SK-N-MC (cell line): ENCODE results near the gene GSE1.

ENCODE experiments used
- EZH2 ChIP-seq: fragments of 200-600 bp; sonication (generic); IDR thresholded peaks from one replicate; pipeline ENCODE4 v1.6.1; 2017; ENCODE audit warnings: antibody characterized with exemption
- POLR2AphosphoS5 ChIP-seq: IDR thresholded peaks from 2 replicates; pipeline ENCODE4 v1.6.1; 2012; ENCODE audit warnings: mild to moderate bottlenecking, low read depth, low read length, borderline replicate concordance

GRCh38 chr16:85634747-85635544 is 21.8 kb downstream of the GSE1 start:
- TF ChIP-seq POLR2AphosphoS5 (no peak), EZH2 (no peak)
